WI38 (cell line): ENCODE results near the gene PRADC1.

Experiments
- H3K4me3 ChIP-seq: 2 replicates; pipeline ENCODE4 v1.5.1; 2011; ENCODE audit warnings: low read depth, mild to moderate bottlenecking, control low read depth, low read length
- CTCF ChIP-seq: IDR thresholded peaks from 2 replicates; pipeline ENCODE4 v1.5.1; 2012; ENCODE audit warnings: low read depth, mild to moderate bottlenecking, control low read depth, low read length

The PRADC1 gene

GRCh38 chr2:73233154-73233931 is at the start of gene PRADC1:
Gene PRADC1 (minus strand): TSS chr2:73233239. CDS start chr2:73233160, 79 bp downstream.
- no peak for TF ChIP-seq CTCF
- peak within 1 kb of the TSS; percentile 93 for H3K4me3 ChIP-seq

- H3K4me3 ChIP-seq: no peak overlapping the region
- no peak for TF ChIP-seq CTCF
Observed at GRCh38 chr2:73281244-73281643, 48.2 kb upstream of the PRADC1 start.

- TF ChIP-seq CTCF: no peak
- H3K4me3 ChIP-seq: no peak overlapping the region
Observed at GRCh38 chr2:73279852-73280251, 46.8 kb upstream of the PRADC1 start.

GRCh38 chr2:73272270-73272669 is 39.2 kb upstream of the PRADC1 start:
- no peak for TF ChIP-seq CTCF
- H3K4me3 ChIP-seq: no peak overlapping the region

GRCh38 chr2:73269686-73270465 is 36.8 kb upstream of the PRADC1 start:
- no peak overlapping the region for H3K4me3 ChIP-seq
- no peak for TF ChIP-seq CTCF

GRCh38 chr2:73268830-73269685 is 36.0 kb upstream of the PRADC1 start:
- H3K4me3 ChIP-seq: no peak overlapping the region
- TF ChIP-seq CTCF: no peak
